SH-SY5Y (cell line): ENCODE results near the gene PIK3CG.
A peak's percentile ranks its signal among the peaks of the same experiment; 100 is the strongest.

Experiments used
- GATA2 ChIP-seq: IDR thresholded peaks from 2 replicates; pipeline ENCODE4 v1.6.1; 2011; ENCODE audit warnings: mild to moderate bottlenecking, low read depth, low read length
- GATA3 ChIP-seq: IDR thresholded peaks from 2 replicates; pipeline ENCODE4 v1.6.1; 2011; ENCODE audit warnings: low read depth, mild to moderate bottlenecking, low read length, moderate library complexity

PIK3CG gene

GRCh38 chr7:106865130-106866041 lies at the start of gene PIK3CG:
Gene PIK3CG, plus strand, starts transcription at chr7:106865282. Its CDS starts 2,280 bp downstream, at chr7:106867562.
- TF ChIP-seq GATA3 (no peak), GATA2 (no peak)

- no peak for TF ChIP-seq GATA2
Measured at GRCh38 chr7:106817098-106817497, 48.0 kb upstream of the PIK3CG start.

- no peak for TF ChIP-seq GATA3
- TF ChIP-seq GATA2, result no peak
Measured at GRCh38 chr7:106818736-106819135, 46.3 kb upstream of the PIK3CG start.

- TF ChIP-seq GATA2 (no peak), GATA3 (no peak)
Measured at GRCh38 chr7:106819546-106819945, 45.5 kb upstream of the PIK3CG start.

- TF ChIP-seq GATA3 (no peak), GATA2 (no peak)
Measured at GRCh38 chr7:106820321-106821217, 44.5 kb upstream of the PIK3CG start.

- no peak for TF ChIP-seq GATA2
- TF ChIP-seq GATA3, result no peak
Measured at GRCh38 chr7:106823631-106824030, 41.5 kb upstream of the PIK3CG start.

GRCh38 chr7:106824458-106824857 lies 40.6 kb upstream of the PIK3CG start:
- no peak for TF ChIP-seq GATA2
- TF ChIP-seq GATA3, result no peak

GRCh38 chr7:106827626-106828025 lies 37.5 kb upstream of the PIK3CG start:
- TF ChIP-seq GATA3 (no peak), GATA2 (no peak)

- TF ChIP-seq GATA2 (no peak), GATA3 (no peak)
Measured at GRCh38 chr7:106829496-106829895, 35.6 kb upstream of the PIK3CG start.

GRCh38 chr7:106836816-106837215 lies 28.3 kb upstream of the PIK3CG start:
- no peak for TF ChIP-seq GATA2
- TF ChIP-seq GATA3, result no peak

- TF ChIP-seq GATA3 (no peak), GATA2 (no peak)
Measured at GRCh38 chr7:106839511-106839910, 25.6 kb upstream of the PIK3CG start.

GRCh38 chr7:106840342-106840741 lies 24.7 kb upstream of the PIK3CG start:
- no peak for TF ChIP-seq GATA2
- TF ChIP-seq GATA3, result no peak

- TF ChIP-seq GATA2 (peak; percentile 73), GATA3 (no peak)
Measured at GRCh38 chr7:106841896-106842390, 23.1 kb upstream of the PIK3CG start.

- TF ChIP-seq GATA3 (peak; percentile 88), GATA2 (peak; percentile 95)
Measured at GRCh38 chr7:106844279-106844997, 20.6 kb upstream of the PIK3CG start.
